OCI-LY7 (cell line): ENCODE data around the gene ABO.

Source experiments
- EZH2phosphoT487 ChIP-seq: fragments of 200-600 bp; sonication (generic); IDR thresholded peaks from 2 replicates; pipeline ENCODE4 v1.6.1; 2018; ENCODE audit warnings: low read depth, borderline replicate concordance, mild to moderate bottlenecking, mixed run types, antibody characterized with exemption, low read length, moderate library complexity, mixed read lengths
- TF ChIP-seq, protein P1 (sequence below): fragments of 200-600 bp; sonication (generic); conservative IDR thresholded peaks from 2 replicates; pipeline ENCODE4 v1.5.1; 2014; ENCODE audit warnings: mild to moderate bottlenecking, antibody characterized with exemption, low read length, moderate library complexity, mixed read lengths

DNA sequence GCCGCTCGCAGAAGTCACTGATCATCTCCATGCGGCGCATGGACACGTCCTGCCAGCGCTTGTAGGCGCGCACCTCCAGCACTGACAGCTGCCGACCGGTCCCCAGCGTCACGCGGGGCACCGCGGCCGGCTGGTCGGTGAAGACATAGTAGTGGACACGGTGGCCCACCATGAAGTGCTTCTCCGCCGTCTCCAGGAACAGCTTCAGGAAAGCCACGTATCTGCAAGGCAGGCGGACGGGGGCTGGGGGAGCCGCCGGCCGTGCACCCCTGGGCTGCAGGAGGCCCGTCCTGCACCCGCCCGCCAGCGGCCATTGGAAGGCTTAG lies 18.9 kb downstream of the ABO start:
- TF ChIP-seq, protein P1, sequence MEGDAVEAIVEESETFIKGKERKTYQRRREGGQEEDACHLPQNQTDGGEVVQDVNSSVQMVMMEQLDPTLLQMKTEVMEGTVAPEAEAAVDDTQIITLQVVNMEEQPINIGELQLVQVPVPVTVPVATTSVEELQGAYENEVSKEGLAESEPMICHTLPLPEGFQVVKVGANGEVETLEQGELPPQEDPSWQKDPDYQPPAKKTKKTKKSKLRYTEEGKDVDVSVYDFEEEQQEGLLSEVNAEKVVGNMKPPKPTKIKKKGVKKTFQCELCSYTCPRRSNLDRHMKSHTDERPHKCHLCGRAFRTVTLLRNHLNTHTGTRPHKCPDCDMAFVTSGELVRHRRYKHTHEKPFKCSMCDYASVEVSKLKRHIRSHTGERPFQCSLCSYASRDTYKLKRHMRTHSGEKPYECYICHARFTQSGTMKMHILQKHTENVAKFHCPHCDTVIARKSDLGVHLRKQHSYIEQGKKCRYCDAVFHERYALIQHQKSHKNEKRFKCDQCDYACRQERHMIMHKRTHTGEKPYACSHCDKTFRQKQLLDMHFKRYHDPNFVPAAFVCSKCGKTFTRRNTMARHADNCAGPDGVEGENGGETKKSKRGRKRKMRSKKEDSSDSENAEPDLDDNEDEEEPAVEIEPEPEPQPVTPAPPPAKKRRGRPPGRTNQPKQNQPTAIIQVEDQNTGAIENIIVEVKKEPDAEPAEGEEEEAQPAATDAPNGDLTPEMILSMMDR: no peak
- no peak for TF ChIP-seq EZH2phosphoT487
